IPS-20b (cell line): ENCODE measurements around the gene SLC8A3.

Source experiments
- H3K27ac ChIP-seq: one replicate; pipeline ENCODE4 v1.5.1; 2013; ENCODE audit warnings: low read length
- H3K27me3 ChIP-seq: 2 replicates; pipeline ENCODE4 v1.6.1; 2013; ENCODE audit warnings: mild to moderate bottlenecking, low read length, inconsistent platforms; ENCODE audit not compliant: insufficient read depth
- H3K36me3 ChIP-seq: 2 replicates; pipeline ENCODE4 v1.6.1; 2013; ENCODE audit warnings: low read depth, mild to moderate bottlenecking, inconsistent platforms, low read length, moderate library complexity; ENCODE audit not compliant: insufficient read depth
- H3K4me1 ChIP-seq: 2 replicates; pipeline ENCODE4 v1.6.1; 2013; ENCODE audit warnings: mild to moderate bottlenecking, control low read depth, inconsistent platforms, low read length, moderate library complexity; ENCODE audit not compliant: insufficient read depth
- H3K4me3 ChIP-seq: 2 replicates; pipeline ENCODE4 v1.5.1; 2013; ENCODE audit warnings: mild to moderate bottlenecking, low read length, inconsistent platforms
- H3K9ac ChIP-seq: 2 replicates; pipeline ENCODE4 v1.6.1; 2013; ENCODE audit warnings: low read depth, mild to moderate bottlenecking, inconsistent platforms, low read length, moderate library complexity
- H3K9me3 ChIP-seq: 2 replicates; pipeline ENCODE4 v1.6.1; 2013; ENCODE audit warnings: mild to moderate bottlenecking, low read depth, low read length, inconsistent platforms; ENCODE audit not compliant: insufficient read depth

The SLC8A3 gene

GRCh38 chr14:70033561-70033960 lies 155.2 kb downstream of the SLC8A3 start:
- Histone ChIP-seq H3K4me1 (peaks cover 13% of the 10 kb centered on the region), H3K9ac (no peak overlapping the region), H3K27me3 (no peaks in the 10 kb centered on the region), H3K36me3 (no peaks in the 10 kb centered on the region), H3K9me3 (no peaks in the 10 kb centered on the region), H3K27ac (no peak overlapping the region), H3K4me3 (no peak overlapping the region)

DNA sequence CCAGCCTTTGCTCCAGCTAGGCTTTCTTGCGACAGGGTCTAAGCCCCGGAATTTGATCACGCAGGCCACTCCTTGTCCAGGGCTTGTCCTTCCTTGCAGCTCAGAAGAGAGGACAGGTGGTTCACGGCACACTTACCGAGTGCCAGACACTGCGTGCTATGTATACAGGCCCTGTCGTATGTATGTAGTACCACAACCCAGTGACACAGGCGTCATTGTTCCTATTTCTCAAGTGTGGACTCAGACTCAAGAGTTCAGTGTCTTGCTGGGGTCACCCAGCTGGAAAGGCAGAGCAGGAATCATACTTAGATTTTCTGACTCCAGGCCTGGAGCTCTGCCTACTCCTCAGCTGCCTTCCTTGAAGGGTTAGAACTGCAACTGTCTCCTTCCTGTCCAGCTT lies 155.6 kb downstream of the SLC8A3 start:
- Histone ChIP-seq H3K9me3 (no peaks in the 10 kb centered on the region), H3K4me3 (no peak overlapping the region), H3K9ac (no peak overlapping the region), H3K36me3 (no peaks in the 10 kb centered on the region), H3K27ac (no peak overlapping the region), H3K4me1 (peaks cover 13% of the 10 kb centered on the region), H3K27me3 (no peaks in the 10 kb centered on the region)

- Histone ChIP-seq H3K9me3 (no peaks in the 10 kb centered on the region), H3K4me3 (no peak overlapping the region), H3K27ac (no peak overlapping the region), H3K4me1 (peaks cover 13% of the 10 kb centered on the region), H3K9ac (no peak overlapping the region), H3K36me3 (no peaks in the 10 kb centered on the region), H3K27me3 (no peaks in the 10 kb centered on the region)
These were observed 156.3 kb downstream of the SLC8A3 start for GRCh38 chr14:70032447-70032846.

DNA sequence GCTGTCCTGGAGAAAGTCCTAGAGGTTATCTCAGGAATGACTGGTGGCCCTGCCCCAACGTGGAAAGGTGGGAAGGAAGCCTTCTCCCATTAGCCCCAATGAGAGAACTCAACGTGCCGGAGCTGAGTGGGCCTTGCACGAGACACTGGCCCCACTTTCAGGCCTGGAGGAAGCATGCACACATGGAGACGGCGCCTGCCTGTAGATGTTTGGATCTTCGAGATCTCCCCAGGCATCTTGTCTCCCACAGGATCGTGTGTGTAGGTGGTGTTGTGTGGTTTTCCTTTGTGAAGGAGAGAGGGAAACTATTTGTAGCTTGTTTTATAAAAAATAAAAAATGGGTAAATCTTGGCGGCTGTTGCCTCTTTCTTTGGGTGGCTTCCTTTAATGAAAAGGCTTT lies 156.7 kb downstream of the SLC8A3 start:
- Histone ChIP-seq H3K27me3 (no peaks in the 10 kb centered on the region), H3K4me3 (no peak overlapping the region), H3K36me3 (no peaks in the 10 kb centered on the region), H3K9me3 (no peaks in the 10 kb centered on the region), H3K27ac (no peak overlapping the region), H3K9ac (no peak overlapping the region), H3K4me1 (peaks cover 13% of the 10 kb centered on the region)

DNA sequence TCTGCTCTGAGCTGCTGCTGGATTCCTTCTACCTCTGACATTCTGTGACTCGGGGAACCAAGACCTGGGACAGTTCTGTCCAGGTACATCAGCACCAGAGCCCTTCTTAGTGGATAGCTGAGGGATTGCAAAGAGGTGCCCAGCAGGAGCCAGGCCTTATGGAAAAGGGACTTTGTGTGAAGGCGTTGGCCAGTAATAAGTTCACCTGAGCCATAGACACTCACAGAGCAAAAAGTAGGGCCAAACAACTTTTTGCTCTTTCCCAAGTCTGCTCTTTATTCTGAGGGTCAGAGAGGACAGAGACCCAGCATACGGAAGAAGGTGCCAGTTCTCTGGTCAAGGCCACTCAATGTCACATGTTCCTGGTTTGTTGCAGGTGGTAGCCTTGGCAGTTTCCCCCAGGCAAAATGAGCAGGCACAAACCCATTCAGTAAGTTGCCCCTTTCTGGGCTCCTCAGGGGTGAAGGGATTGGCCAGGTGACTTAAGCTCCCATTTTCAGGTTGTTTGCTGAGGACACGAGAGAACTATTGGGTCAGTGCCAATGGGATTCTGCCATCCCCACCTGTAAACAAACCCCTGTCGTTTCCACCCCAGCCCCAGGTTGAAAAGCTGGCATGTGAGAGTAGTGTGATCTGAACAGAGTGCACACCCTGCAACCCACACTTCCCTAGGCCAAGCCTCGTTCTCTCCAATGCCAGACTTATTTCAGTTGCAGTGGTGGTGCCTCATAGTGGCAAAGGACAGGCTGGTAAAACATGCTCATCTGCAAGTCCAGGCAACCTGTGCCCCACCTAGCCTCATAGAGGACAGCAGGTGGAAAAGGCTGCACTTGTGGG lies 159.2 kb downstream of the SLC8A3 start:
- H3K9me3 ChIP-seq, result no peaks in the 10 kb centered on the region
- H3K9ac ChIP-seq, result no peak overlapping the region
- H3K27ac ChIP-seq, result no peak overlapping the region
- peaks cover 13% of the 10 kb centered on the region for H3K4me1 ChIP-seq
- no peak overlapping the region for H3K4me3 ChIP-seq
- H3K36me3 ChIP-seq, result no peaks in the 10 kb centered on the region
- H3K27me3 ChIP-seq, result no peaks in the 10 kb centered on the region

- H3K4me1 ChIP-seq, result peaks cover 9% of the 10 kb centered on the region
- no peaks in the 10 kb centered on the region for H3K9me3 ChIP-seq
- no peak overlapping the region for H3K27ac ChIP-seq
- no peak overlapping the region for H3K4me3 ChIP-seq
- H3K36me3 ChIP-seq, result no peaks in the 10 kb centered on the region
- H3K27me3 ChIP-seq, result no peaks in the 10 kb centered on the region
- H3K9ac ChIP-seq, result no peak overlapping the region
These were observed 160.8 kb downstream of the SLC8A3 start for GRCh38 chr14:70027785-70028428.

- no peak overlapping the region for H3K27ac ChIP-seq
- no peaks in the 10 kb centered on the region for H3K36me3 ChIP-seq
- no peaks in the 10 kb centered on the region for H3K4me1 ChIP-seq
- no peaks in the 10 kb centered on the region for H3K9me3 ChIP-seq
- H3K4me3 ChIP-seq, result no peak overlapping the region
- no peaks in the 10 kb centered on the region for H3K27me3 ChIP-seq
- no peak overlapping the region for H3K9ac ChIP-seq
These were observed 164.9 kb downstream of the SLC8A3 start for GRCh38 chr14:70023871-70024270.

GRCh38 chr14:70022771-70023445 lies 165.8 kb downstream of the SLC8A3 start:
- H3K36me3 ChIP-seq, result no peaks in the 10 kb centered on the region
- H3K4me1 ChIP-seq, result no peaks in the 10 kb centered on the region
- H3K27me3 ChIP-seq, result no peaks in the 10 kb centered on the region; the same call in 1 of the 2 replicates
- no peaks in the 10 kb centered on the region for H3K9me3 ChIP-seq
- no peak overlapping the region for H3K9ac ChIP-seq
- H3K4me3 ChIP-seq, result no peak overlapping the region
- no peak overlapping the region for H3K27ac ChIP-seq

- H3K36me3 ChIP-seq, result no peaks in the 10 kb centered on the region
- no peaks in the 10 kb centered on the region for H3K9me3 ChIP-seq
- no peak overlapping the region for H3K4me3 ChIP-seq
- no peaks in the 10 kb centered on the region for H3K4me1 ChIP-seq
- H3K27me3 ChIP-seq, result no peaks in the 10 kb centered on the region; the same call in 1 of the 2 replicates
- no peak overlapping the region for H3K27ac ChIP-seq
- H3K9ac ChIP-seq, result no peak overlapping the region
These were observed 167.1 kb downstream of the SLC8A3 start for GRCh38 chr14:70021548-70022220.

DNA sequence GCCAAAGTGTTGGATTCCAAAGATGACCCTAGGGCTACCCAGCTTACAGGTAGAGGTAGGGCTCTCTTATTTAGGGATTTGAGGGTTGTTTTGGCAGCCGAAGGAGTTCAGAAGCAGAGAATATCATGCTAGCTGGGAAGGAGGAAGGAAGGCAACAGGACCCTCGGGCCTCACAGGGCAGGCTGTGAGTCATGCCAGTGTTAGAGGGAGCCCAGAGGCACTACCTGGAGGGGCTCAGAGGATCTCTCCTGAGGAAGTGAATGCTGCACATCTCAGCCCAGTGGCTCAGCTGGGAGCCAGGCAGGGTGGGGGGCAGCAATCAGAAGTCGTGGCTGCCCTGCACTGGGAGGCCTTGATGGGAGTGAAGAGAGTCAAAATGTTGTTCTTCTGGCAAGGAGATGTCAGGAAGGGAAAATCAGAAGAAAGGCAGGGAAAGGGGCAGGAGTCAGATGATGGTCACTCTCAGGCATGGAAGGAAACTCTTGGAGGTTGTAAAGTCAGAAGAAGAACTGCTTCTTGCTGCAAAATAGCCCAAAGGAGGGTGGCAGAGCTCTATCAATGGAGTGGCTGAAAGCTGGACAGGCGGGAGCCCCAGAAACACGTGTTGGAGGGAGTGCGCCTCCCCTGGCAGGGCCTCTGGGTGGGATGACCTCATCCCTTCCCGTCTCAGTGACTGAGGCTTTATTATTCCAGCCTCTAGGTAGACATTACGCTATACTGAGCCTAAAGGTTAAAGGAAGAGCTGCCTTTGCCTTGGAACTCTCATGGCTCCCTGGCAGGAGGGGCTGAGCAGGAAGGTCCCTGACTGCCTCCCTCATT lies 168.2 kb downstream of the SLC8A3 start:
- no peaks in the 10 kb centered on the region; the same call in 1 of the 2 replicates for H3K27me3 ChIP-seq
- no peak overlapping the region for H3K4me3 ChIP-seq
- H3K9me3 ChIP-seq, result no peaks in the 10 kb centered on the region
- no peak overlapping the region for H3K9ac ChIP-seq
- H3K4me1 ChIP-seq, result no peaks in the 10 kb centered on the region
- H3K36me3 ChIP-seq, result no peaks in the 10 kb centered on the region
- H3K27ac ChIP-seq, result no peak overlapping the region

DNA sequence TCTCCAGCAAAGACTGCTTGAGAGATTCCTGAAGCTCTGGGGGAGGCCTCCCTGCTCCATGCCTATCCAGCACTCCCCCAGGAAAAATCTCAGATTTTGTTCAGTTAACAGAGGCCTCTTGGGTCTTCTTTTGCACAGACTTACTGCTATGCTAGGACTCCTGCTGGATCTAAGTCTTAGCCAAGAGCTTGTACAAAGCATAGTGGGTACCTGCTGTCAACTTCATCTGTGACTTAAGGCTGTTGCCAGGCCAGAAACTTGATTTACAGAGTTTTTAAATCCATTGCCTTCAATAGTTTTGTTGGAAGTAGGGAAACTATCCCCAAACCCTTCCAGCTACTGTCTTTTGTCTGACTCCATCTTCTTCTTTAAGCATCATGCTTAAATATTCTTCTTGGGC lies 169.1 kb downstream of the SLC8A3 start:
- no peaks in the 10 kb centered on the region for H3K36me3 ChIP-seq
- no peak overlapping the region for H3K9ac ChIP-seq
- no peaks in the 10 kb centered on the region for H3K9me3 ChIP-seq
- H3K4me1 ChIP-seq, result no peaks in the 10 kb centered on the region
- no peaks in the 10 kb centered on the region; the same call in 1 of the 2 replicates for H3K27me3 ChIP-seq
- H3K27ac ChIP-seq, result no peak overlapping the region
- H3K4me3 ChIP-seq, result no peak overlapping the region
